K562 (cell line): ENCODE data around the gene SLC15A5. TPM values are rescaled to one million over a fixed set of nuclear protein-coding genes. Genes with fewer than 3 reads are reported as not detected.

Experiments
- ATAC-seq: fragments of 200-7000 bp; cut with Tn5 transposase; 3 replicates; pipeline ENCODE4 v1.9.1; 2020; ENCODE audit warnings: moderate library complexity
- BruUV-seq: library from RNA; stranded (reverse); fragments of 400-500 nt; replicated peaks from 2 replicates; lab custom pipeline; 2021; lab: Mats Ljungman, UMichigan
- CTCF ChIA-PET: fragments of 300-600 bp; formaldehyde crosslinking; extraction: SDS; loops from one replicate; lab custom pipeline; 2021; ENCODE audit warnings: low intra/inter-chr PET ratio; lab: Yijun Ruan, JAX
- POLR2A ChIA-PET: fragments of 300-600, 350-650 bp; sonication (Branson Sonifier 250); formaldehyde crosslinking; extraction: SDS; loops from one replicate; lab custom pipeline; 2021; ENCODE audit warnings: antibody characterized with exemption, inconsistent platforms; lab: Yijun Ruan, JAX
- DNase-seq, 4 experiments: peaks; one replicate each; pipeline versions ENCODE4 v3.0.0 to v3.0.0-alpha.2; 2011 to 2018; ENCODE audit warnings: low spot score in 3 of 4, mixed read lengths in 3 of 4; ENCODE audit errors: extremely low read depth in 1 of 4
- FAIRE-seq: peaks from 2 replicates; lab custom pipeline; 2011; peaks lifted over from hg19 to GRCh38; lab: Jason Lieb, UNC
- H2AFZ ChIP-seq: 2 replicates; pipeline ENCODE4 v1.6.0; 2011; ENCODE audit warnings: low read depth, low read length, control low read depth, inconsistent platforms
- H3K27ac ChIP-seq: fragments of 200-600 bp; 3 replicates; pipeline ENCODE4 v1.8.0; 2011; ENCODE audit warnings: low read depth, mild to moderate bottlenecking, control low read depth, inconsistent platforms, low read length, moderate library complexity, mixed read lengths; ENCODE audit errors: extremely low read depth
- H3K27me3 ChIP-seq, 2 experiments: fragments of 300-600 bp in 1 of 2; 2 replicates in 1 of 2; 3 replicates in 1 of 2; pipeline versions ENCODE4 v1.6.0 to v1.8.0; 2011; ENCODE audit warnings: inconsistent platforms in 2 of 2, low read length in 2 of 2, mild to moderate bottlenecking in 1 of 2, mixed read lengths in 1 of 2, moderate library complexity in 1 of 2; ENCODE audit not compliant: control insufficient read depth in 2 of 2, insufficient read depth in 2 of 2
- H3K36me3 ChIP-seq: fragments of 300-600 bp; 3 replicates; pipeline ENCODE4 v1.8.0; 2011; ENCODE audit warnings: mild to moderate bottlenecking, low read length, inconsistent platforms; ENCODE audit not compliant: control insufficient read depth, insufficient read depth
- H3K4me1 ChIP-seq, 2 experiments: fragments of 200-600 bp in 1 of 2; replicated peaks in 1 of 2; 2 replicates in 1 of 2; 3 replicates in 1 of 2; pipeline versions ENCODE4 v1.5.1 to v1.8.0; 2011; ENCODE audit warnings: inconsistent platforms in 2 of 2, low read length in 2 of 2, mild to moderate bottlenecking in 1 of 2, mixed read lengths in 1 of 2, moderate library complexity in 1 of 2; ENCODE audit not compliant: control insufficient read depth in 2 of 2, insufficient read depth in 2 of 2
- H3K4me2 ChIP-seq: 2 replicates; pipeline ENCODE4 v1.6.1; 2011; ENCODE audit warnings: low read length, control low read depth, inconsistent platforms, mixed read lengths; ENCODE audit not compliant: insufficient read depth
- H3K4me3 ChIP-seq: fragments of 200-600 bp; sonication (generic), shearing (Covaris generic); 2 replicates; pipeline ENCODE4 v1.5.1; 2016; ENCODE audit warnings: control low read depth, inconsistent platforms
- H3K79me2 ChIP-seq: fragments of 200-600 bp; 3 replicates; pipeline ENCODE4 v1.8.0; 2011; ENCODE audit warnings: low read length, inconsistent platforms; ENCODE audit not compliant: control insufficient read depth, insufficient read depth
- H3K9ac ChIP-seq, 2 experiments: 2 replicates each; pipeline versions ENCODE4 v1.6.0 to v1.6.1; 2011; ENCODE audit warnings: low read depth in 2 of 2, low read length in 2 of 2, control low read depth in 1 of 2, inconsistent platforms in 1 of 2, mild to moderate bottlenecking in 1 of 2, mixed read lengths in 1 of 2; ENCODE audit not compliant: insufficient read depth in 1 of 2
- H3K9me1 ChIP-seq: one replicate; pipeline ENCODE4 v1.6.0; 2011; ENCODE audit warnings: inconsistent platforms, mild to moderate bottlenecking, low read length, moderate library complexity; ENCODE audit not compliant: control insufficient read depth, insufficient read depth
- H3K9me3 ChIP-seq: replicated peaks from 2 replicates; pipeline ENCODE4 v1.5.1; 2011; ENCODE audit warnings: low read depth, low read length, inconsistent platforms; ENCODE audit not compliant: control insufficient read depth, insufficient read depth
- H4K20me1 ChIP-seq: replicated peaks from 2 replicates; pipeline ENCODE4 v1.6.1; 2011; ENCODE audit warnings: low read length, inconsistent platforms, mixed read lengths; ENCODE audit not compliant: control insufficient read depth, insufficient read depth
- CAMTA2 ChIP-seq: fragments of 250-450 bp; sonication (Bioruptor Pico); conservative IDR thresholded peaks from 2 replicates; pipeline ENCODE4 v1.5.1; 2022
- CHCHD3 ChIP-seq: fragments of 250-450 bp; sonication (Bioruptor Pico); IDR thresholded peaks from 2 replicates; pipeline ENCODE4 v2.1.2; 2022; ENCODE audit warnings: mild to moderate bottlenecking
- CREB3L1 ChIP-seq: fragments of 450-650 bp; IDR thresholded peaks from 2 replicates; pipeline ENCODE4 v1.6.1; 2014; ENCODE audit warnings: low read depth, mild to moderate bottlenecking, moderate library complexity, borderline replicate concordance
- DLX4 ChIP-seq: fragments of 250-450 bp; sonication (Bioruptor Pico); IDR thresholded peaks from 2 replicates; pipeline ENCODE4 v1.6.1; 2021; ENCODE audit warnings: mild to moderate bottlenecking
- NCOA4 ChIP-seq: fragments of 450-650 bp; IDR thresholded peaks from 2 replicates; pipeline ENCODE4 v1.6.1; 2018; ENCODE audit warnings: mild to moderate bottlenecking; ENCODE audit not compliant: partially characterized antibody
- POLR2B ChIP-seq: fragments of 450-650 bp; IDR thresholded peaks from 2 replicates; pipeline ENCODE4 v1.6.1; 2018; ENCODE audit warnings: low read depth; ENCODE audit not compliant: partially characterized antibody
- RBM25 ChIP-seq: fragments of 200-400 bp; formaldehyde crosslinking; IDR thresholded peaks from 2 replicates; pipeline ENCODE4 v1.6.1; 2018; ENCODE audit warnings: low read length, low read depth, moderate library complexity; ENCODE audit not compliant: severe bottlenecking
- SAFB2 ChIP-seq: fragments of 200-400 bp; formaldehyde crosslinking; IDR thresholded peaks from 2 replicates; pipeline ENCODE4 v1.6.1; 2018; ENCODE audit warnings: borderline replicate concordance, low read length, low read depth, moderate library complexity; ENCODE audit not compliant: severe bottlenecking
- SP1 ChIP-seq: sonication (generic); formaldehyde crosslinking; IDR thresholded peaks from 2 replicates; pipeline ENCODE4 v1.8.1; 2022; ENCODE audit warnings: mild to moderate bottlenecking, missing genetic modification reagents
- U2AF1 ChIP-seq: fragments of 200-400 bp; formaldehyde crosslinking; optimal IDR thresholded peaks from 2 replicates; pipeline ENCODE3; 2017; ENCODE audit warnings: mild to moderate bottlenecking, low read depth, low read length, moderate library complexity
- ZBTB43 ChIP-seq: sonication (generic); formaldehyde crosslinking; IDR thresholded peaks from 2 replicates; pipeline ENCODE4 v1.8.0; 2023; ENCODE audit warnings: mild to moderate bottlenecking, missing genetic modification reagents
- ZC3H4 ChIP-seq: sonication (generic); formaldehyde crosslinking; IDR thresholded peaks from 2 replicates; pipeline ENCODE4 v1.9.0; 2021; ENCODE audit warnings: missing genetic modification reagents, borderline replicate concordance
- ZNF561 ChIP-seq: fragments of 450-650 bp; formaldehyde crosslinking; conservative IDR thresholded peaks from 2 replicates; pipeline ENCODE4 v1.4.0; 2020; ENCODE audit warnings: mild to moderate bottlenecking, moderate library complexity
- ZNF76 ChIP-seq: fragments of 250-450 bp; sonication (Bioruptor Pico); IDR thresholded peaks from 2 replicates; pipeline ENCODE4 v1.4.0; 2020; ENCODE audit warnings: mild to moderate bottlenecking, moderate library complexity, borderline replicate concordance
- WGBS: fragments of 100-300 bp; shearing (Covaris generic); methylation state at CpG from one replicate; pipeline ENCODE4 v1.1.6; 2016; ENCODE audit warnings: low coverage, mixed read lengths; ENCODE audit not compliant: insufficient coverage; ENCODE audit errors: missing lambda C conversion rate; 5-methylcytosine and 5-hydroxymethylcytosine counted together
- in situ Hi-C: fragments of 300-500 bp; cut with MboI; formaldehyde crosslinking; loops from 4 replicates; pipeline ENCODE4 v1.15.0; 2018; ENCODE audit warnings: inconsistent platforms, mixed read lengths
- intact Hi-C: fragments of 100-400 bp; cut with micrococcal nuclease; formaldehyde crosslinking; loops from 2 replicates; pipeline ENCODE4 v1.14.2; 2022
- polyA plus RNA-seq, 8 experiments: library from polyadenylated mRNA; depleted of rRNA in 4 of 8; stranded (reverse) in 5 of 8; unstranded in 3 of 8; fragments of >200 nt; fragmentation: Nextera tagmentation in 2 of 8; fragmentation: Illumina TruSeq in 1 of 8; extraction: Ambion mirVana in 2 of 8; extraction: Trizol in 1 of 8; gene quantifications; 2 replicates each; pipeline versions ENCODE4 v1.2.1 to v1.2.3, GENCODE V29; 2011 to 2014; ENCODE audit warnings: inconsistent platforms in 1 of 8, missing spikeins in 1 of 8
- total RNA-seq, 7 experiments: library from RNA; depleted of rRNA in 6 of 7; stranded (reverse); fragments of >200 nt in 6 of 7; fragmentation: Illumina TruSeq in 2 of 7; extraction: Trizol in 2 of 7; gene quantifications; 2 replicates each; pipeline versions ENCODE4 v1.2.1 to v1.2.3, GENCODE V29; 2011 to 2021; ENCODE audit warnings: low replicate concordance in 1 of 7

SLC15A5 gene
- total and polyA plus RNA-seq, 9 of the 15 experiments (the other 6 are each of a cell fraction or from before 2014, with no cell fraction given) = not detected

- TF ChIP-seq ZNF561 (CRISPR knock-in tag) = no peak
- no peak for TF ChIP-seq SAFB2
- TF ChIP-seq, all 486 proteins: peak for 0
Observed at GRCh38 chr12:16324772-16325171, 47.3 kb upstream of the SLC15A5 start (continued).

- TF ChIP-seq POLR2B (no peak), CAMTA2 (CRISPR knock-in tag) (no peak), NCOA4 (no peak), RBM25 (no peak), ZBTB43 (CRISPR knock-in tag) (no peak), DLX4 (CRISPR knock-in tag) (no peak), ZNF76 (CRISPR knock-in tag) (no peak), SP1 (CRISPR knock-in tag) (no peak), CHCHD3 (CRISPR knock-in tag) (no peak), CREB3L1 (no peak), U2AF1 (no peak), ZC3H4 (CRISPR knock-in tag) (no peak)
- in situ Hi-C loops = no loop called here
- no TSS peak for BruUV-seq
- FAIRE-seq (no peak), DNase-seq (no peak), ATAC-seq (no peak)
- no peaks in the 10 kb centered on the region for H4K20me1 ChIP-seq
- H3K79me2 ChIP-seq = no peaks in the 10 kb centered on the region
- H3K27ac ChIP-seq = no peak overlapping the region
- WGBS = 0% methylated on average over 5 of the region's 5 CpGs
- no peaks in the 10 kb centered on the region for H3K36me3 ChIP-seq
- CTCF ChIA-PET = no interaction called here
- no peaks in the 10 kb centered on the region for H3K9me1 ChIP-seq
- no peaks in the 10 kb centered on the region for H3K4me1 ChIP-seq
- POLR2A ChIA-PET = no interaction called here
- H3K9me3 ChIP-seq = no peaks in the 10 kb centered on the region
- H2AFZ ChIP-seq = no peak overlapping the region
- no peak overlapping the region for H3K4me2 ChIP-seq
- intact Hi-C loops = no loop called here
- H3K27me3 ChIP-seq = no peaks in the 10 kb centered on the region
- no peak overlapping the region for H3K4me3 ChIP-seq
- H3K9ac ChIP-seq = no peak overlapping the region
Observed at GRCh38 chr12:16324272-16324671, 46.8 kb upstream of the SLC15A5 start.
